MM.1S (cell line): ENCODE measurements around the gene SCAMP3.
"Not testable (repeated sequence)": the region's sequence is repeated elsewhere in the genome, so short reads cannot be mapped to it uniquely, and the experiment has no call there.

Experiments
- EZH2phosphoT487 ChIP-seq: fragments of 300-600 bp; sonication (generic); IDR thresholded peaks from 2 replicates; pipeline ENCODE4 v1.6.1; 2018; ENCODE audit warnings: antibody characterized with exemption, low read length
- TF ChIP-seq, protein P1 (sequence below): fragments of 300-600 bp; sonication (generic); IDR thresholded peaks from 2 replicates; pipeline ENCODE4 v1.5.1; 2016; ENCODE audit warnings: antibody characterized with exemption, low read length, mixed read lengths

DNA sequence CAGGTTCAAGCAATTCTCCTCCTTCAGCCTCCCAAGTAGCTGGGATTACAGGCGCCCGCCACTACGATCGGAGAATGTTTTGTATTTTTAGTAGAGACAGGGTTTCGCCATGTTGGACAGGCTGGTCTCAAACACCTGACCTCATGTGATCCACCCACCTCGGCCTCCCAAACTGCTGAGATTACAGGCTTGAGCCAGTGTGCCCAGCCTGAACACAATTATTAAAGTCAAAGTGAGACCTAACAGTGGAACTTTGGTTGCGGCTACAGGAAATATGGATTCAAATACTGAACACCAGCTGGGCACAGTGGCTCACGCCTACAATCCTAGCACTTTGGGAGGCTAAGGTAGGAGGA is 36.8 kb downstream of the SCAMP3 start:
- TF ChIP-seq, protein P1, sequence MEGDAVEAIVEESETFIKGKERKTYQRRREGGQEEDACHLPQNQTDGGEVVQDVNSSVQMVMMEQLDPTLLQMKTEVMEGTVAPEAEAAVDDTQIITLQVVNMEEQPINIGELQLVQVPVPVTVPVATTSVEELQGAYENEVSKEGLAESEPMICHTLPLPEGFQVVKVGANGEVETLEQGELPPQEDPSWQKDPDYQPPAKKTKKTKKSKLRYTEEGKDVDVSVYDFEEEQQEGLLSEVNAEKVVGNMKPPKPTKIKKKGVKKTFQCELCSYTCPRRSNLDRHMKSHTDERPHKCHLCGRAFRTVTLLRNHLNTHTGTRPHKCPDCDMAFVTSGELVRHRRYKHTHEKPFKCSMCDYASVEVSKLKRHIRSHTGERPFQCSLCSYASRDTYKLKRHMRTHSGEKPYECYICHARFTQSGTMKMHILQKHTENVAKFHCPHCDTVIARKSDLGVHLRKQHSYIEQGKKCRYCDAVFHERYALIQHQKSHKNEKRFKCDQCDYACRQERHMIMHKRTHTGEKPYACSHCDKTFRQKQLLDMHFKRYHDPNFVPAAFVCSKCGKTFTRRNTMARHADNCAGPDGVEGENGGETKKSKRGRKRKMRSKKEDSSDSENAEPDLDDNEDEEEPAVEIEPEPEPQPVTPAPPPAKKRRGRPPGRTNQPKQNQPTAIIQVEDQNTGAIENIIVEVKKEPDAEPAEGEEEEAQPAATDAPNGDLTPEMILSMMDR: not testable (repeated sequence)
- TF ChIP-seq EZH2phosphoT487: not testable (repeated sequence)
